Type B pancreatic cell (in vitro differentiated cells): ENCODE results near the gene BST1. TPM values are rescaled to one million over a fixed set of nuclear protein-coding genes. Genes with fewer than 3 reads are reported as not detected.

Experiments
- DNase-seq: peaks from one replicate; pipeline ENCODE4 v3.0.0; 2021; ENCODE audit warnings: mixed read lengths; ENCODE audit not compliant: unreplicated experiment; ENCODE audit errors: extremely low spot score
- H3K27ac Mint-ChIP-seq: 2 replicates; pipeline ENCODE4 v1.8.0; 2021; ENCODE audit warnings: mild to moderate bottlenecking, mixed read lengths
- H3K27me3 Mint-ChIP-seq: 2 replicates; pipeline ENCODE4 v1.8.0; 2021; ENCODE audit warnings: mixed read lengths
- H3K36me3 Mint-ChIP-seq: 2 replicates; pipeline ENCODE4 v1.8.0; 2021; ENCODE audit warnings: mixed read lengths
- H3K4me1 Mint-ChIP-seq: one replicate; pipeline ENCODE4 v1.8.0; 2021; ENCODE audit warnings: mixed read lengths; ENCODE audit not compliant: unreplicated experiment
- H3K4me3 Mint-ChIP-seq: 2 replicates; pipeline ENCODE4 v1.8.0; 2021; ENCODE audit warnings: mild to moderate bottlenecking, mixed read lengths
- H3K9me3 Mint-ChIP-seq: 2 replicates; pipeline ENCODE4 v1.8.0; 2021; ENCODE audit warnings: mixed read lengths
- CTCF ChIP-seq: fragments of 200-600 bp; sonication (generic); conservative IDR thresholded peaks from 2 replicates; pipeline ENCODE4 v1.5.0; 2021; ENCODE audit warnings: antibody characterized with exemption, mild to moderate bottlenecking
- total RNA-seq: library from RNA; stranded (reverse); gene quantifications from 2 replicates; pipeline ENCODE4 v1.2.1, GENCODE V29; 2021; ENCODE audit warnings: low replicate concordance

BST1 gene
- total RNA-seq, 1 donor from 2014 or later = 0.89 TPM

- Mint-ChIP-seq H3K9me3 (no peaks in the 10 kb centered on the region), H3K4me3 (no peak overlapping the region), H3K27ac (no peak overlapping the region), H3K4me1 (peaks cover 8% of the 10 kb centered on the region), H3K27me3 (no peaks in the 10 kb centered on the region), H3K36me3 (no peaks in the 10 kb centered on the region)
- no peak for DNase-seq
- no peak for TF ChIP-seq CTCF
These were observed 9.3 kb downstream of the BST1 start for GRCh38 chr4:15712214-15712613.

GRCh38 chr4:15714141-15714540 lies 11.3 kb downstream of the BST1 start:
- no peaks in the 10 kb centered on the region for H3K9me3 Mint-ChIP-seq
- no peaks in the 10 kb centered on the region for H3K36me3 Mint-ChIP-seq
- no peak overlapping the region for H3K4me3 Mint-ChIP-seq
- no peak for TF ChIP-seq CTCF
- DNase-seq = no peak
- H3K27me3 Mint-ChIP-seq = no peaks in the 10 kb centered on the region
- peaks cover 9% of the 10 kb centered on the region for H3K4me1 Mint-ChIP-seq
- H3K27ac Mint-ChIP-seq = no peak overlapping the region

- Mint-ChIP-seq H3K36me3 (no peaks in the 10 kb centered on the region), H3K4me3 (no peak overlapping the region), H3K9me3 (no peaks in the 10 kb centered on the region), H3K4me1 (peaks cover 9% of the 10 kb centered on the region), H3K27ac (no peak overlapping the region), H3K27me3 (no peaks in the 10 kb centered on the region)
- no peak for DNase-seq
- TF ChIP-seq CTCF = no peak
These were observed 12.0 kb downstream of the BST1 start for GRCh38 chr4:15714646-15715435.

- no peak for TF ChIP-seq CTCF
- Mint-ChIP-seq H3K4me3 (no peak overlapping the region), H3K36me3 (no peaks in the 10 kb centered on the region), H3K27me3 (no peaks in the 10 kb centered on the region), H3K27ac (no peak overlapping the region), H3K4me1 (peaks cover 9% of the 10 kb centered on the region), H3K9me3 (no peaks in the 10 kb centered on the region)
- DNase-seq = no peak
These were observed 13.2 kb downstream of the BST1 start for GRCh38 chr4:15716115-15716514.

GRCh38 chr4:15717086-15717485 lies 14.2 kb downstream of the BST1 start:
- Mint-ChIP-seq H3K36me3 (no peaks in the 10 kb centered on the region), H3K27ac (no peak overlapping the region), H3K4me1 (peaks cover 9% of the 10 kb centered on the region), H3K4me3 (no peak overlapping the region), H3K9me3 (no peaks in the 10 kb centered on the region), H3K27me3 (no peaks in the 10 kb centered on the region)
- DNase-seq = no peak
- no peak for TF ChIP-seq CTCF
